IMR-90 (cell line): ENCODE measurements around the gene BSCL2. TPM values are rescaled to one million over a fixed set of nuclear protein-coding genes. Genes with fewer than 3 reads are reported as not detected.

Experiments
- ATAC-seq: fragments of 200-7000 bp; cut with Tn5 transposase; 2 replicates; pipeline ENCODE4 v1.9.1; 2020; ENCODE audit warnings: low read depth, mild to moderate bottlenecking, moderate library complexity
- BruUV-seq: library from RNA; stranded (reverse); fragments of 400-500 nt; replicated peaks from 2 replicates; lab custom pipeline; 2021; lab: Mats Ljungman, UMichigan
- CTCF ChIA-PET: fragments of 300-600 bp; formaldehyde crosslinking; extraction: SDS; loops from one replicate; lab custom pipeline; 2021; ENCODE audit warnings: antibody characterized with exemption; lab: Yijun Ruan, JAX
- POLR2A ChIA-PET: fragments of 300-600 bp; sonication (Branson Sonifier 250); formaldehyde crosslinking; loops from one replicate; lab custom pipeline; 2022; ENCODE audit warnings: antibody characterized with exemption; ENCODE audit not compliant: unreplicated experiment; lab: Charles Lee
- DNase-seq: peaks from one replicate; pipeline ENCODE4 v3.0.0; 2013
- H2AFZ ChIP-seq: replicated peaks from 2 replicates; pipeline ENCODE3; 2013; ENCODE audit warnings: low read length, mild to moderate bottlenecking; ENCODE audit not compliant: poor library complexity
- H2AK5ac ChIP-seq: 2 replicates; pipeline ENCODE4 v1.6.1; 2013; ENCODE audit warnings: low read depth, low read length, inconsistent platforms
- H2AK9ac ChIP-seq: replicated peaks from 2 replicates; pipeline ENCODE3; 2013; ENCODE audit warnings: mild to moderate bottlenecking, low read depth, low read length, moderate library complexity; ENCODE audit not compliant: poor library complexity
- H2BK120ac ChIP-seq: 2 replicates; pipeline ENCODE4 v1.6.1; 2013; ENCODE audit warnings: low read depth, low read length, inconsistent platforms
- H2BK15ac ChIP-seq: 3 replicates; pipeline ENCODE4 v1.6.1; 2013; ENCODE audit warnings: low read depth, low read length, inconsistent platforms
- H2BK20ac ChIP-seq: 2 replicates; pipeline ENCODE4 v1.6.1; 2013; ENCODE audit warnings: low read depth, mild to moderate bottlenecking, inconsistent platforms, low read length, moderate library complexity
- H2BK5ac ChIP-seq: 2 replicates; pipeline ENCODE4 v1.6.1; 2013; ENCODE audit warnings: mild to moderate bottlenecking, low read depth, low read length, inconsistent platforms; ENCODE audit not compliant: poor library complexity, severe bottlenecking
- H3K14ac ChIP-seq: replicated peaks from 2 replicates; pipeline ENCODE4 v1.6.1; 2013; ENCODE audit warnings: low read depth, low read length, inconsistent platforms
- H3K18ac ChIP-seq: 2 replicates; pipeline ENCODE4 v1.6.1; 2013; ENCODE audit warnings: low read depth, low read length, control low read depth
- H3K23ac ChIP-seq: 2 replicates; pipeline ENCODE4 v1.6.1; 2013; ENCODE audit warnings: low read depth, low read length, inconsistent platforms
- H3K27ac ChIP-seq: 2 replicates; pipeline ENCODE4 v1.5.1; 2013; ENCODE audit warnings: mild to moderate bottlenecking, control low read depth, low read length; ENCODE audit not compliant: insufficient read depth
- H3K27me3 ChIP-seq: 2 replicates; pipeline ENCODE4 v1.6.1; 2013; ENCODE audit warnings: low read length; ENCODE audit not compliant: control insufficient read depth, insufficient read depth
- H3K36me3 ChIP-seq: 2 replicates; pipeline ENCODE4 v1.6.1; 2013; ENCODE audit warnings: low read length, mixed read lengths; ENCODE audit not compliant: control insufficient read depth, insufficient read depth
- H3K4ac ChIP-seq: 2 replicates; pipeline ENCODE4 v1.6.1; 2013; ENCODE audit warnings: low read depth, low read length, inconsistent platforms
- H3K4me1 ChIP-seq: 2 replicates; pipeline ENCODE4 v1.6.1; 2013; ENCODE audit warnings: low read length, mixed read lengths; ENCODE audit not compliant: control insufficient read depth, insufficient read depth
- H3K4me2 ChIP-seq: 2 replicates; pipeline ENCODE4 v1.6.1; 2013; ENCODE audit warnings: low read depth, mild to moderate bottlenecking, control low read depth, low read length, moderate library complexity
- H3K4me3 ChIP-seq: 2 replicates; pipeline ENCODE4 v1.5.1; 2013; ENCODE audit warnings: low read depth, mild to moderate bottlenecking, control low read depth, low read length, moderate library complexity; ENCODE audit not compliant: insufficient read depth
- H3K56ac ChIP-seq: 2 replicates; pipeline ENCODE4 v1.6.1; 2013; ENCODE audit warnings: low read length, inconsistent platforms; ENCODE audit not compliant: insufficient read depth; ENCODE audit errors: extremely low read depth
- H3K79me1 ChIP-seq, 2 experiments: 2 replicates each; pipeline ENCODE4 v1.6.1; 2013; ENCODE audit warnings: low read length in 2 of 2, inconsistent platforms in 1 of 2, low read depth in 1 of 2
- H3K9ac ChIP-seq: 2 replicates; pipeline ENCODE4 v1.6.1; 2013; ENCODE audit warnings: low read depth, low read length, control low read depth
- H3K9me1 ChIP-seq: 2 replicates; pipeline ENCODE4 v1.6.1; 2013; ENCODE audit warnings: low read length, inconsistent platforms; ENCODE audit not compliant: insufficient read depth
- H3K9me3 ChIP-seq: 2 replicates; pipeline ENCODE4 v1.6.1; 2013; ENCODE audit warnings: low read length; ENCODE audit not compliant: control insufficient read depth, insufficient read depth
- H4K20me1 ChIP-seq: 2 replicates; pipeline ENCODE4 v1.6.1; 2013; ENCODE audit warnings: low read length, inconsistent platforms; ENCODE audit not compliant: insufficient read depth
- H4K5ac ChIP-seq: 2 replicates; pipeline ENCODE4 v1.6.1; 2013; ENCODE audit warnings: mild to moderate bottlenecking, low read depth, low read length, control low read depth
- H4K8ac ChIP-seq, 2 experiments: 2 replicates each; pipeline ENCODE4 v1.6.1; 2013; ENCODE audit warnings: low read depth in 2 of 2, low read length in 2 of 2, control low read depth in 1 of 2, inconsistent platforms in 1 of 2
- H4K91ac ChIP-seq: 2 replicates; pipeline ENCODE4 v1.6.1; 2013; ENCODE audit warnings: low read depth, low read length, inconsistent platforms; ENCODE audit not compliant: insufficient read depth
- BHLHE40 ChIP-seq: fragments of 150-350 bp; IDR thresholded peaks from 2 replicates; pipeline ENCODE4 v1.6.1; 2016; ENCODE audit warnings: mild to moderate bottlenecking, low read depth, low read length
- CEBPB ChIP-seq: IDR thresholded peaks from 2 replicates; pipeline ENCODE4 v1.6.1; 2012; ENCODE audit warnings: low read depth, low read length, improper control_type of control experiment
- CHD1 ChIP-seq: IDR thresholded peaks from 2 replicates; pipeline ENCODE4 v1.6.1; 2012; ENCODE audit warnings: low read depth, low read length, improper control_type of control experiment
- CTCF ChIP-seq: conservative IDR thresholded peaks from 2 replicates; pipeline ENCODE4 v1.5.1; 2012; ENCODE audit warnings: mild to moderate bottlenecking, low read depth, low read length, improper control_type of control experiment
- ELK1 ChIP-seq: fragments of 150-350 bp; IDR thresholded peaks from 2 replicates; pipeline ENCODE4 v1.6.1; 2016; ENCODE audit warnings: low read depth, mild to moderate bottlenecking, low read length, moderate library complexity, borderline replicate concordance
- FOS ChIP-seq: fragments of 150-350 bp; IDR thresholded peaks from 2 replicates; pipeline ENCODE4 v1.6.1; 2016; ENCODE audit warnings: low read depth, low read length
- MAFK ChIP-seq: IDR thresholded peaks from 2 replicates; pipeline ENCODE4 v1.6.1; 2012; ENCODE audit warnings: low read depth, low read length, improper control_type of control experiment
- MAZ ChIP-seq: IDR thresholded peaks from 2 replicates; pipeline ENCODE4 v1.6.1; 2012; ENCODE audit warnings: low read depth, mild to moderate bottlenecking, low read length, improper control_type of control experiment, moderate library complexity, borderline replicate concordance
- MXI1 ChIP-seq: IDR thresholded peaks from 2 replicates; pipeline ENCODE4 v1.6.1; 2012; ENCODE audit warnings: low read depth, mild to moderate bottlenecking, low read length, moderate library complexity, borderline replicate concordance
- NFE2L2 ChIP-seq: fragments of 150-350 bp; IDR thresholded peaks from 2 replicates; pipeline ENCODE4 v1.6.1; 2016; ENCODE audit warnings: low read depth, mild to moderate bottlenecking, low read length
- POLR2A ChIP-seq: IDR thresholded peaks from 2 replicates; pipeline ENCODE4 v1.6.1; 2012; ENCODE audit warnings: mild to moderate bottlenecking, low read depth, low read length
- RAD21 ChIP-seq: IDR thresholded peaks from 2 replicates; pipeline ENCODE4 v1.6.1; 2012; ENCODE audit warnings: low read length, improper control_type of control experiment
- RCOR1 ChIP-seq: IDR thresholded peaks from 2 replicates; pipeline ENCODE4 v1.6.1; 2012; ENCODE audit warnings: mild to moderate bottlenecking, low read length, improper control_type of control experiment; ENCODE audit not compliant: insufficient replicate concordance
- RFX5 ChIP-seq: IDR thresholded peaks from 2 replicates; pipeline ENCODE4 v1.8.0; 2012; ENCODE audit warnings: low read depth, mild to moderate bottlenecking, low read length, moderate library complexity
- SMC3 ChIP-seq: fragments of 150-350 bp; IDR thresholded peaks from 2 replicates; pipeline ENCODE4 v1.6.1; 2016; ENCODE audit warnings: low read depth, mild to moderate bottlenecking, antibody characterized with exemption, low read length, moderate library complexity
- WGBS, 2 experiments: methylation state at CpG; one replicate each; pipeline versions ENCODE4 v1.1.5 to v1.1.7; 2013; ENCODE audit warnings: missing lambda C conversion rate in 2 of 2; ENCODE audit not compliant: insufficient read length in 1 of 2; ENCODE audit errors: extremely low coverage in 2 of 2; 5-methylcytosine and 5-hydroxymethylcytosine counted together
- dilution Hi-C: fragments of 300-500 bp; cut with HindIII; formaldehyde crosslinking; loops from one replicate; pipeline ENCODE4 v1.14.3; 2018; ENCODE audit warnings: low sequenced_read_pairs; ENCODE audit not compliant: unreplicated experiment
- in situ Hi-C: fragments of 300-500 bp; cut with MboI; formaldehyde crosslinking; loops from 3 replicates; pipeline ENCODE4 v1.14.3; 2019; ENCODE audit warnings: low sequenced_read_pairs, inconsistent platforms, mixed read lengths
- intact Hi-C: fragments of 100-400 bp; cut with micrococcal nuclease; formaldehyde crosslinking; loops from 2 replicates; pipeline ENCODE4 v1.10.0; 2022
- polyA plus RNA-seq, 3 experiments: library from polyadenylated mRNA; depleted of rRNA; stranded (reverse); fragments of >200 nt; gene quantifications; 2 replicates each; pipeline ENCODE4 v1.2.3, GENCODE V29; 2012; ENCODE audit warnings: low replicate concordance in 1 of 3
- total RNA-seq: library from RNA; depleted of rRNA; stranded (reverse); fragments of >200 nt; gene quantifications from 2 replicates; pipeline ENCODE4 v1.2.3, GENCODE V29; 2012
- TF ChIP-seq, protein P1 (sequence below): fragments of 150-350 bp; IDR thresholded peaks from 2 replicates; pipeline ENCODE4 v1.6.1; 2017; ENCODE audit warnings: mild to moderate bottlenecking, antibody characterized with exemption, low read length, low read depth

The BSCL2 gene
- total and polyA plus RNA-seq, 2 of the 4 experiments (the other 2 are of a cell fraction), result 26.2 to 47.1 TPM

GRCh38 chr11:62712861-62713260, 5.6 kb upstream of the BSCL2 start:
- Histone ChIP-seq H3K14ac (no peak overlapping the region), H4K8ac (no peak overlapping the region), H2AK9ac (no peak overlapping the region), H4K91ac (no peak overlapping the region), H3K79me1 (peaks cover 27 to 64% of the 10 kb centered on the region in 2 experiments), H3K4me2 (no peak overlapping the region), H3K4me1 (peaks cover 12% of the 10 kb centered on the region), H3K27me3 (no peaks in the 10 kb centered on the region), H3K27ac (no peak overlapping the region; the same call in 1 of the 2 replicates), H3K4ac (no peak overlapping the region), H3K18ac (no peak overlapping the region), H2BK20ac (no peak overlapping the region), H3K4me3 (no peak overlapping the region), H2BK120ac (no peak overlapping the region), H3K9me1 (peaks cover 10% of the 10 kb centered on the region), H4K5ac (no peak overlapping the region), H3K9me3 (no peaks in the 10 kb centered on the region), H2AK5ac (no peak overlapping the region), H4K20me1 (no peaks in the 10 kb centered on the region), H2BK5ac (no peak overlapping the region), H3K36me3 (peaks cover 51% of the 10 kb centered on the region), H2BK15ac (no peak overlapping the region), H3K56ac (no peak overlapping the region), H3K23ac (no peak overlapping the region), H3K9ac (no peak overlapping the region), H2AFZ (no peak overlapping the region)
- DNase-seq (no peak), ATAC-seq (no peak)
- ChIA-PET CTCF (no interaction called here), POLR2A (no interaction called here)
- WGBS, 2 experiments, result no CpG with 5 or more reads among the region's 3 CpGs
- in situ Hi-C loops, result no loop called here
- BruUV-seq, result TSS peak; percentile 70
- intact Hi-C loops, result no loop called here
- TF ChIP-seq, protein P1, sequence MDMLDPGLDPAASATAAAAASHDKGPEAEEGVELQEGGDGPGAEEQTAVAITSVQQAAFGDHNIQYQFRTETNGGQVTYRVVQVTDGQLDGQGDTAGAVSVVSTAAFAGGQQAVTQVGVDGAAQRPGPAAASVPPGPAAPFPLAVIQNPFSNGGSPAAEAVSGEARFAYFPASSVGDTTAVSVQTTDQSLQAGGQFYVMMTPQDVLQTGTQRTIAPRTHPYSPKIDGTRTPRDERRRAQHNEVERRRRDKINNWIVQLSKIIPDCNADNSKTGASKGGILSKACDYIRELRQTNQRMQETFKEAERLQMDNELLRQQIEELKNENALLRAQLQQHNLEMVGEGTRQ, result no peak
- TF ChIP-seq RFX5 (no peak), RCOR1 (no peak), MAFK (no peak), POLR2A (no peak), RAD21 (no peak), MXI1 (no peak), CHD1 (no peak), MAZ (no peak), NFE2L2 (no peak), BHLHE40 (no peak), FOS (no peak), SMC3 (no peak), CEBPB (no peak), CTCF (no peak), ELK1 (no peak)
- dilution Hi-C loops, result no loop called here
